Activated T-cell treated with anti-CD3 and anti-CD28 coated beads for 1 hour (primary cell): ENCODE measurements around the gene KCNG4.
"Not testable (repeated sequence)": the region's sequence is repeated elsewhere in the genome, so short reads cannot be mapped to it uniquely, and the experiment has no call there.

Experiments
- DNase-seq: peaks from one replicate; pipeline ENCODE4 v3.0.0-alpha.2; 2020; ENCODE audit warnings: low read depth

Gene KCNG4

DNA sequence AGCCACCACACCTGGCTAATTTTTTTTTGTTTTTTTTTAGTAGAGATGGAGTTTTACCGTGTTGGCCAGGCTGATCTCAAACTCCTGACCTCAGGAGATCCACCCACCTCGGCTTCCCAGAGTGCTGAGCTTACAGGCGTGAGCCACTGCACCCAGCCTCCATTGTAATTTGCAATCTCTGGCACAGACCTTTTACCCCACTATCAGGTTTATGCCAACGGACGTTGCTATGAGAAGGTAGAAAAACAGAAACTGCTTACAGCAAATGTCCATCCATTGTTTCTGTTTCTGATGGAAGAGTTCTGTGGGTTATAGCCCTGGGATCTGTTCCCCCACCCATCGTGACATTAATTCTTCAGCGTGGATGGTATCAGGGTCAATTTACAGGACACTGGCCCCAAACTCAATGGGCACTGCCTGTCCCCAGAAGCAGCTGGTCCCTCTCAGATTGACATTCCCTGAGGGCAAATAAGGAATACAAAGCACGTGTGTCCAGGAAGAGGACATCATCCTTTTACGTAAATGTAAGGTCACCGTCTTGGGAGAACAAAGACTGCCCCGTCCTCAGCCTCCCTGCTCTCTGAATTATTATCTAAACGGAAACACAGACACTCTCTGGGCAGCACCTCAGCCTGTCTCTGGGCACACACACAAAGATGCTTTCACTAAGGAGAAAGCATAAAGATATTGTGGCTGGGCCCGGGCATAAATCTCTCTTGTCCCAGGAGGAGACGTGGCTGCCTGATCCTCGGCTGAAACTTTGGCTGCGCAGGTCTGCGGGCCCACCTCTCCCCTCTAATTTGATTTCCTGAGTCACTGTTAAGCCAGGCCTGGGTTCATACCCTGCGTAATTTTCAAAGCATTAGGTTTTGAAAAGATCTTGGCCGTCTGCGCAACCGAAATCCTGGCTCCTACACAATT, 5.2 kb downstream of the KCNG4 start:
- DNase-seq, result no peak

DNA sequence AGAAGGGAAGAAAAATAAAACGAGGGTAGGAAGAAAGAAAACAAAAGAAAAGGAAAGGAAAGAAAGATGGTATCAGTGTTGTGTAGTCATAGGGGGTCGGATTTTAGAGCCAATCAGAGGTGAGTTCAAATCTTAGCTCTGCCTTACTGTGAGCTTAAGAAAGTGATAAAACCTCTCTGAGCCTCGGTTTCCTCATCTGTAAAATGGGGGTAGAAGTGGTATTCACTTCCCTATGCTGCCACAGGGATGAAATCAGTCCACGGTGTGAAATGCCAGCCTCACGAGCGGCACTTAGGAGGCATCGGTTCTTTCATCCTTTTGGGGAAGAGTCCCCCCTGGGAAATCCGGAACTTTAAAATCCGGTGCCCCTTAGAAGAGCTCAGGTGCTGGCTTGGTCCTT, 6.1 kb downstream of the KCNG4 start:
- DNase-seq, result no peak

DNA sequence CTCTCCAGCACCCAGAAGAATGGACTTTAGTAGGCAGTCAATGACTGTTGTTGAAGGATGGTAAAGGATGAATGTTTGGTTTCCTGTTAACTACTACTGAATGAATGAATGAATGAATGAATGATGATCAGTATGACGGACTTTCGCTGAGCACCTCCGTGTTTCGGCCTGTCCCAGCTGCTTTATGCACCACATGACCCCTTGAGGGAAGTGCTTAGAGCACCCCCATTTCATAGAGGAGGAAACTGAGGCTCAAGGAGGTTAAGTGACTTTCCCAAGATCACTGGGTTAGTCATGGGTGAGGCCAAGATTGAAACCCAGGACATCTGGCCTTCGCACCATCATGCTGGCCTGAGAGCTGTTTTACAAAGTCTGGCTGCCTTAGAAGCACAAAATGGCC, 6.8 kb downstream of the KCNG4 start:
- no peak for DNase-seq

DNA sequence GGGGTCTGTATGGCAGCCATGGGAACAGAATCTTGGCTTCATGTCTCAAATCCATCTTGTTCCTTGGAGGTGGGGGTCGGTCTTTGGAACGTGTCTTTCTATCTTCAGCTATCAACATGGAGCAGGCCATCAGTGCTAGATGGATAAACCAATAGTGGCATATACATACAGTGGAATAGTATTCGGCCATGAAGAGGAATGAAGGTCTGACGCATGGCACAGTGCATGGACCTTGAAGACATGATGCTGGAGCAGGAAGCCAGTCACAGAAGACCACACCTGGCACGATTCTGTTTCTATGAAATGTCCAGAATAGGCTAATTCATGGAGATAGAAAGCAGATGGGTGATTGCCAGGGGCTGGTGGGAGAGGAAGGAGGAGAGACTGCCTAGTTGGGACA, 7.8 kb downstream of the KCNG4 start:
- no peak for DNase-seq

DNA sequence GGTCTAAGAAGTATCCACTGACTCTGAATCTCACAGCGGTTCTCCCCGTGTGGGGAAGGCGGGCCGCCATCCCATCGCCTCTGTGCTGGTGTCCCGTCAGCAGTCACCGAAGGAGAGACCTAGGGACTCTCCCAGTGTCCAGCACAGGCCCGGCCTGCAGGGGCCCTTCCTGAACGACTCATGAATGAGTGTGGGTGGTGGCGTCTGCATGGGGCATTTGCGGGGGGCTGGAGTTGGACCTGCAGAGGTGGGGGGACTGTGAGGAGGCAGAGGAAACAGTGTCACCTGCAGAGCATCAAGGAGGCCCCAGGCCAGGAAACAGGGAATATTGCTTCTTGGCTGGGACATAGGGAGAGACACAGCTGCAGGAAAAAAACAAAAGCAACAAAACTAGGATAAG, 10.3 kb downstream of the KCNG4 start:
- no peak for DNase-seq

DNA sequence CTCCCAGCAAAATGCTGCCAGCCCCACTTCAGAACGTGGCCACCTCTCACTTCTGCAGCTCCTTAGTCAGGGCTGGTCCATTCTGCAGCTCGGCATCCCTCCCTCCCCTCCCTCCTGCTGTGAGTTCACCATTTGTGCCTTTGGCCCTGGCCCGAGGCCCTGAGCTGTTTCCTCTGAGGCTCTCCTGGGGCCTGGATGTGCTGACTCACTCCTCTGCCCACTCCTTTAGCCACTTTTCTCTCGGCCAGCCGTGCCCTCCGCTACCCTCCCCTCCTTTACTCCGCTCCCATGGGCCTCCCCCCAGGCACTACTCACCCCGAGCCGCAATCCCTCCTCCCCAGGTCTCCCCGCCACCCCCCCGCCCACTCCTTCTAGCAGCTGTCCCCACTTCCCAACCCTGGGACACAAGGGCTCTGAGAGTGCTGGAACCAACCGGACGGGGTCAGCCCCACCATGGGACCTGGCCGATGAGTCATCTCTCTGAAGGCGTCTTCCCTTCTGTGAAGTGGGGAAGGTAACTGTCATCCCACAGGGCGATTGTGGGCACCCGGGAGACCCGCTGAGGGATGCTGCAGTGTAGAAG, 11.5 kb downstream of the KCNG4 start:
- no peak for DNase-seq

DNA sequence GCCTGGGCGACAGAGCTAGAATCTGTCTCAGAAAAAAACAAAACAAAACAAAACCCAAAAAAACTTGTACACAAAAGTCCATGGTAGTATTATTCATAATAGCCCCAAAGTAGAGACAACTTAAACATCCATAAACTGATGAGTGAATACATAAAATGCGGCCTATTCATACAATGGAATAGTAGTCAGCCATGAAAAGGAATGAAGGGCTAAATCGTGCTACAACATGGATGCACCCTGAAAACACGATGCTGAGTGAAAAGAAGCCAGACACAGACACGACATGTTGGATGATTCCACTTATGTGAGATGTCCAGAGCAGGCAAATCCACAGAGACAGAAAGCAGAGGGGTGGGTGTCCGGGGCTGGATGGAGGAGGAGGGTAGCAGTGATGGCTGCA, 12.3 kb downstream of the KCNG4 start:
- no peak for DNase-seq

DNA sequence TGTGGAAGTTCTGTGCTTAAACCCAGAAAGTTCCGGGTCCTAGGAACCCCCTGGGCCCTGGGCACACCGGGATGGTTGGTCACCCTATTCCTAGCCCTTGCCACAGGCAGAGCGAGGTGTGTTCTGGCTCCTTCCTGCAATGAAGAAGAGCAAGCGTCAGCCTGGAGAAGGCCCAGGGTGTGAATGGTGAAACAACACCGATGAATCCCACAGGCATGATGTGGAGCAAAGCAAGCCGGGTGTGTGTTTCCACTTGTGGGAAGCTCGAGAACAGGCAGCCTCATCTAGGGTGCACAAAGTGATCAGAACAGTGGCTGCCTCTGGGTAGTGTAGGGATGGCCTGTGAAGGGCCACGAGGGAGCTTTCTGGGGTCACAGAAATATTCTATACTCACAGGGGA, 13.8 kb downstream of the KCNG4 start:
- no peak for DNase-seq

DNA sequence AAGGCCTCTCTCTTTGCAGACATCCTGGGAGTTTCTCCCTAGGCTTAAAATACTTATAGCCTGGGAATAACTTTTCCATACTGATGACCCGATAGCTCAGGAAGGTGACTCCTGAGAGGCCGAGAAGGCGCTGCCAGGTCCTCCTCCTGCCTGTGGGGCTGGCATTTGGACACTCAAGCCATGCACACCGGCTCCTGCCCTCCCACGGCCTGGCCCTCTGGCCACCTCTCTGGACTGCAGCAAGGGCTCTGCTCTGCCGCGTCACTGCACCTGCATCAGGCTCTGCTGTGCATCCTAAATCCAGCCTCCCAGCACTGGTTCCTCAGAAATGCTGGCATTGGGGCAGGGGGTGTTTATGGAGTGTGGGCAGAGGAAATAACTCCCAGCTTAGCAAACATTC, 14.2 kb downstream of the KCNG4 start:
- DNase-seq, result no peak

DNA sequence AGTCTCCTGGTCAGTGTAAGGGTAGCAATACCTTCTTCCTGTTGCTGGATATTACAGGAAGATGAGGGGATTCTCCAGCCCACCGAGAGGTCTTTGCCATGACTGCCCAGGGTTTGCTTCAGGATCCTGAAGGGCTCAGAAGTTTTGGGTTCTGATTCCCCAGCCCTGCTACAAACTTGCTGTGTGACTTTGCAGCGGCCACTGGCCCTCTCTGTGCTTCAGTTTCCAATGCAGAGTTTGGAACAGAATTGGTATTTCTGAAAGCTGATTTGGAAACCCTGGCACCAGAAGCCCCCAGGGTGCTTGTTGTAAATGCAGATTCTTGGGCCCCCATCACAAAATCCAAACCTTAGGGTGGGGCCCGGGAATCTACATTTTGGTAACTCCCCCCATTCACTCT, 14.7 kb downstream of the KCNG4 start:
- no peak for DNase-seq

DNA sequence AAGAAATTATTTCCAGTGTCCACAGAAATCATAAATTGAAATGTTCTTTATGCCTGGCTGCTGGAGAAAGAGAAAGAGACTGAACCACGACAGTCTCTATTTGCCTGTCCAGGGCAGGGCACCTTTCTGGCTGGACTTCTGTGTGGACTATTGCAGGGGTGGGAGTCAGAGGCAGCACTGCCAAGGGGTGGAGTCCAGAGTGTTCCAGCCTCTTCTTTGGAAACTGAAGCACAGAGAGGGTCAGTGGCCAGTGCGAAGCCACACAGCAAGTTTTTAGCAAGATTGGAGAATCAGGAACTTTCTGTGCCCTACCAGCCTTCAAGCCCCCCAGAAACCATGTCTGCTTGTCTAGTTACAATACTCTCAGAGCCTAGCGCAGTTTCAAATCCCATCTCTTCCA, 15.3 kb downstream of the KCNG4 start:
- no peak for DNase-seq

DNA sequence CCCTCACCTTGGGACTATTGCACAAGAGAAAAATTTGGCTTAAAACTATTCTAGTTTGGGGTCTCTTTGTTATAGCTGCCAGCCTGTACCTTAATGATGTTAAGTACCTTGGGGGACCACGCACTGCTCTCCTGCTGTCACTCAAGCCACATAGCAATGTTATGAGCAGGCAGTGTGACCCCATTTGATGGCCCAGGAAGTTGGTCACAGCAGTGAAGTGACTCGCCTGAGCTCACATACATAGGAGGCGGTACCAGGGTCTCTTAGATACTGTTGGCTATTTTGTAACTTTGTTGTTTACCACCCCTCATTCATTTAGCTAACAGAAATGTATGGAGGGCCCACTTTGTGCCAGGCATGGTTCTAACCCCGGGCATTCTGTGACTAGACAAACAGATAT, 16.4 kb downstream of the KCNG4 start:
- no peak for DNase-seq

DNA sequence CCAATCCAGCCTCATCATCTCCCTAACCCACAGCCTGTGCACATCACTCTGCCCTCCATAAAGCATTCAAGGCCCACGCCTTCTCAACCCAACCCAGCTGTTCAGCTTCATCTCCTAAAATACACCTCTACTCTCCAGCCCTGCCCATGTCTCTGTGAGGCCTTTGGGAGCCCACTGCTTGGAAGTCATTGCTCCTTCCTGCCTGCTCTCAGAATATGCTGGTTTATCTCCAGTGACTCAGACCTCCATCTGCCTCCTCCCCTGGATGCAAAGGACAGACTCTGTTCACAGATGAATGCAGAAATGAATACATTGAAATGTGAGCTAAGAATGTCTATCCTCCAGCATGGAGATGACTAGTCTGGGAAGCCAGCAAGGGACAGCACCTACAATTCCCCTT, 19.0 kb downstream of the KCNG4 start:
- DNase-seq, result no peak

DNA sequence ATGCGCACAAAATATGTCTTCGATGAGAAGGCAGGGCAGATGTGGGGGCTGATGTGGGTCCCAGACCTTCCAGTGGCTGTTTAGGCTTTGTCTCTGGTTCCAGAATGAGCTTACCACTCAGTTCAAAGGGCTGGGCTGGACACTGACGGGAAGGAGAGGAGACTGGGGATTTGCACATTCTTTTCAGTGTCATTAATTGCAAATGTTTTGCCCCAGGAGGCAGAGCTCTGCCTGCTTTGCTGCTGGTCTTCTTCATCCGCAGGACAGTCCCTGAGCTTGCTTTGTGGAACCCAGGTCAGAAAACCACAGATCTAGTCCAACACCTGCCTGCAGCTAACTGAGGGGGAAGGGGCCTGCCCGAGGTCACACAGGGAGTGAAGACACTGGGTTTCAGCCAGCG, 20.9 kb downstream of the KCNG4 start:
- no peak for DNase-seq

DNA sequence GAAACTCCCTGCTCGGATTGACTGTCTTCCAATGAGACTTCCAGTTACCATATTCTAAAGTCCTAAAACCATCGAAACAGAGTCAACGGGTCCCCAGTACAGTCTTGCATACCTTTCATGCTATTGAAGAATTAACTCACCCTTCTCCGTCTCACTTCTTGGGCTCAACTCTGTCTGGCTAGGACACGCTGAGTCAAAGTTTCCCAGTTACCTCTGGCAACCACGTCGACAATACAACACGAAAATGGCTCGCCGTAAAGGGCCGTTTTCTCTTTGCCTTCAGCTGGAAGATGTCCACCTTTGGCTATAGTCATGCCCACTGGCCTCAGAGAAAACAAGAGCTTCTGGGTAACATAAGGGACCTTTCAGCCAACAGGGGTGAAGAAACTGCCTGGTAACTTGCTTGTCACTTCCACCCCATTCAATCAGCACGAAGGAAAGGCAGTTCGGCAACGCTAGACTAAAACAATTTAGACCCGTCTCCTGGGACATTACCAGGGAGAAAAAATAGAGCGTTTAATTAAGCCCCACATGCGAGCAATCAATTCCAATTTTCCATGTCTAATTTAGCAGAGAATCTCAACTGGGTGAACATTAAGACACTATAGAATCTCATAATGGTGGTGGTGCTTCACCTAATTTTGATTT, 21.5 kb downstream of the KCNG4 start:
- DNase-seq, result no peak

DNA sequence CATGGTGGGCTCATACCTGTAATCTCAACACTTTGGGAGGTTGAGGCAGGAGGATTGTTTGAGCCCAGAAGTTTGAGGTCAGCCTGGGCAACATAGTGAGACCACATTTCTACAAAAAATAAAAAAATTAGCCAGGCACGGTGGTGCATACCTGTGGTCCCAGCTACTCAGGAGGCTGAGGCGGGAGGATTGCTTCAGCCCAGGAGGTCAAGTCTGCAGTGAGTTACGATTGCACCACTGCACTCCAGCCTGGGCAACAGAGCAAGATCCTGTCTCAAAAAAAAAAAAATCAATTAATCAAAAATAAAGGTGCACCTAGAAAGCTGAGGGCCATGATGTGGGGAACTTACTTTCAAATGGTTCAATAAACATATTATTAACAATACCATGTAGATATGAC, 23.7 kb downstream of the KCNG4 start:
- DNase-seq, result not testable (repeated sequence)

DNA sequence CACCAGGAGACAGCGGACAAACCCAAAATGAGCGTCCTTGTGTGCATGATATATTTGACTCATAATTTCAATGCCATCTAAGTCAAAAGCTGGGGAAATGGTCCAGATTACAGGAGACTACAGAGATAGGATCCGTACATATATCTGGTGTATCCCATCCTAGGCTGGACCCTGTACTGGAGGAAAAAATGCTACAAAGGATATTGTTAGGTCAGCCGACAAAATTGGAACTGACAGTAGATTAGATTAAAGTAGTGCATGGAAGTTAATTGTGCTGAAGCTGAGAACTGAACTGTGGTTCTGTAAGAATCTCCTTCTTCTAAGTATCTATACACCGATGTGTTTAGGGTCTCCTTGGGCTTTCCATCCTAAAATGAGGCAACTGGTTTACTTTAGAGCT, 24.3 kb downstream of the KCNG4 start:
- DNase-seq, result no peak

DNA sequence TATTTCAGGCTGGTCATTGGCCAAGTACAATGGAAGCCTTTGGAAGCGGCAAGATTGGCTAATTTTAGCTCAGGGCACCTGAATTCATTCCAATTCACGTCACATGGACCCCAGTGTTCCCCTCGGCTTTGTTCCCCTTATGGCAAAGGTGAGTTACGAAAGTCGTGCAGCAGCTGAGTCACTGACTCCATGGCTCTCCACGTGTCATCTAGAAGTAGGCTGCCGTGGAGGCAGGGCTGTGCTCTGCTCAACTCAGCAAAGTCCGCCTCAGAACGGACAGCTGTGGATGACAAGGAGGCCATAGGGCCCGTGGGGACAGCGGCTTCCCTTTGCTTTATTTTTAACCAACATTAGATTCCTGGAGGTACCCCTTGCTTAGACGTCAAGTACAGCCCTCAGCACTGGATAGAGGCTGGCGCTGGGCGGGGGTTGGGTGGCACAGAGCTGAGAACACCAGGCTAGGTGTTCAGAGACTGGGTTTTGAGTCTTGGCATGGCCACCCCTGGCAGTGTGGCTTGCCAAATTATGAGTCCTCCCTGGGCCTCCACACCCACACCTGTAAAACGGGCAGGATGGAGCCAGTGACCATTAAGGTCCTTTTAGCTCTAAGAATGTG, 25.3 kb downstream of the KCNG4 start:
- no peak for DNase-seq

DNA sequence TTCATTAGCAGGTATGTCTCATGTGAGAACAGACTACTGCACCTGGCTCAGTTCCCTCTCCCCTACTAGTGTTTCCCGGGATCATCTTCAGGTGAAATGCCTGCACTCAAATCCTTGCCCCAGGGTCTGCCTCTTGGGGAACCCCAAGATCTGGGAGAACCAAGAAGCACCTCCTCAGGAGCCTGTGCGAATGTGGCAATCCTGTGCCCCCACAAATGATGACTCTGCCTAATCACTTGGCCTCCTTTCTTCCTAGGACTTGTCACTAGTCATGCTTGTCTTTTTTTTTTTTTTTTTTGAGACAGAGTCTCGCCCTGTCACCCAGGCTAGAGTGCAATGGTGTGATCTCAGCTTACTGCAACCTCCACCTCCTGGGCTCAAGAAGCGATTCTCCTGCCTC, 27.2 kb downstream of the KCNG4 start:
- no peak for DNase-seq

DNA sequence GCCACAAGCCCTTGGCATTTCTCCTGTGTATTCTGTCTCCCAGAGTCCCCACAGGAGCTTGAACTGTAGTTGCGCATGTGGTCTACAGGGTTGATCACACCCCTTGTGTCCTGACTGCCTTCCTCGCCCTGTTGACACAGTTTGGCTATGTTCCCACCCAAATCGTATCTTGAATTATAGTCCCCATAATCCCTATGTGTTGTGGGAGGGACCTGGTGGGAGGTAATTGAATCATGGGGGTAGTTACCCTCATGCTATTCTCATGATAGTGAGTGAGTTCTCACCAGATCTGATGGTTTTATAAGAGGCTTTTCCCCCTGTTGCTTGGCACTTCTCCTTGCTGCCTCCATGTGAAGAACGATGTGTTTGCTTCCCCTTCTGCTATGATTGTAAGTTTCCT, 27.7 kb downstream of the KCNG4 start:
- DNase-seq, result no peak

DNA sequence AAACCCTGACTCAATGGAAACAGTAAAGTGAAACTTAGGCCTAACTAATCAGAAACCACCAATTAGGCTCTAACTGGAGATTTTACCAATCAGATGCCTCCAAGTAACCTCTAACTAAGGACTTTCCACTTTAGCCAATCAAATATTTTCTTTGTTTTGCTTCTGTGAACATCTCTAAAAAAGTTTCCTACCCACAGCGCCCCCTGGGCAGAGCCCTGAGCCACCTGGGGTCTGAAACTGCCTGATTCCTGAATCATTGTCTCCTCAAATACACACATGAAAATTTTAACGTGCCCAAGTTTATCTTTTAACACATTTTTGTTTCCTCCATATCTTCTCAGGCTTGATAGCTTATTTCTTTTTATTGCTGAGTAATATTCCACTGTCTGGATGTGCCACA, 29.8 kb downstream of the KCNG4 start:
- DNase-seq, result no peak

DNA sequence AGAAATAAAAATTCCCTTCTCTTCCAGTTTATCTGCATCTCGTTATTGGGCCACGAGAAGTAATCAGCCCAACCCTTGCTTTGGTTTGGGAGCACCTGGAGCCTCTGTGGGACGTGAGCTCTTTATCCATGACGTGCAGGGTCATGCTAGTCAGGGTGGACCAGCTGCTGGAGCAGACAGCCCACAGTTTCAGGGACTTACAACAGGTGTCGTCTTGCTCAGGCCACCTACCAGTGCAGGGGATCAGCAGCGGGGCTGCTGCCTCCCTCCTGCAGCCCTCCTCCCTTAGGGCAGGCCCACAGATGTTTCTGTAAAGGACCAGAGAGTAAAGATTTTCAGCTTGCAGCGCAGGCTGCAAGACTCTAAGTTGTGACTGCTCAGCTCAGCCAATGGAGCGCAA, 31.9 kb downstream of the KCNG4 start:
- no peak for DNase-seq

DNA sequence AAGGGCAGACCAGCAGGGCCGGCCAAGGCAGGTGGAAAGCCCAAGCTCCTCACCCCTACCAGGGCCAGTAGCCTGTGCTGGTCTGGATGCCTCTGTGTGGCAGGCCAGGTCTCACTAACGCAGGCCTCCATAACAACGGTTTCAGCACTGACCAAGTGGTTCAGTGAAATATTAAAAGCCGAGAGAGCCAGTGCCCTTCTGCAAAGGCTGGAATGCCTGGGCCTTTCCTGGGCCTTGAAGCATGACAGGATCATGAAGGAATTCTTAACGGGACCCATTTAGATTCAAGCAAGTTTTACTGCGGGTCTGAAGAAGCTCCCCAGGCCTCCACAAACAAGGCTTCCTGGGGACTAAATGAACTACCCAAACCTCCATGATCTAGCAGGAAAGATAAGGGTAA, 32.6 kb downstream of the KCNG4 start:
- DNase-seq, result no peak
